Endothelial cell (in vitro differentiated cells): ENCODE measurements around the gene PARP14. TPM values are rescaled to one million over a fixed set of nuclear protein-coding genes. Genes with fewer than 3 reads are reported as not detected.
"Not testable (repeated sequence)": the region's sequence is repeated elsewhere in the genome, so short reads cannot be mapped to it uniquely, and the experiment has no call there.

Experiments
- DNase-seq: peaks from one replicate; pipeline ENCODE4 v3.0.0; 2021; ENCODE audit warnings: low spot score
- H3K27ac Mint-ChIP-seq: one replicate; pipeline ENCODE4 v1.8.0; 2021; ENCODE audit warnings: mixed read lengths, inconsistent platforms; ENCODE audit not compliant: unreplicated experiment
- H3K27me3 Mint-ChIP-seq: one replicate; pipeline ENCODE4 v1.8.0; 2021; ENCODE audit warnings: mild to moderate bottlenecking, moderate library complexity, mixed read lengths, inconsistent platforms; ENCODE audit not compliant: unreplicated experiment
- H3K36me3 Mint-ChIP-seq: one replicate; pipeline ENCODE4 v1.8.0; 2021; ENCODE audit warnings: mild to moderate bottlenecking, low read depth, mixed read lengths, inconsistent platforms; ENCODE audit not compliant: unreplicated experiment
- H3K4me1 Mint-ChIP-seq: one replicate; pipeline ENCODE4 v1.8.0; 2021; ENCODE audit warnings: mild to moderate bottlenecking, mixed read lengths, inconsistent platforms; ENCODE audit not compliant: unreplicated experiment
- H3K4me3 Mint-ChIP-seq: one replicate; pipeline ENCODE4 v1.8.0; 2021; ENCODE audit warnings: mild to moderate bottlenecking, mixed read lengths, inconsistent platforms; ENCODE audit not compliant: unreplicated experiment
- H3K9me3 Mint-ChIP-seq: one replicate; pipeline ENCODE4 v1.8.0; 2021; ENCODE audit warnings: mixed read lengths, inconsistent platforms; ENCODE audit not compliant: unreplicated experiment
- CTCF ChIP-seq: fragments of 200-600 bp; sonication (generic); IDR thresholded peaks from one replicate; pipeline ENCODE4 v1.5.0; 2021; ENCODE audit warnings: antibody characterized with exemption; ENCODE audit not compliant: unreplicated experiment
- total RNA-seq: library from RNA; stranded (reverse); fragmentation: NEBNext Ultra II Directional; extraction: Animal tissue kit (Norgen Biotek cat#: 25700); gene quantifications from one replicate; pipeline ENCODE4 v1.2.1, GENCODE V29; 2021; ENCODE audit not compliant: unreplicated experiment

The PARP14 gene
- total RNA-seq, 1 donor from 2014 or later = 41.9 TPM

GRCh38 chr3:122679085-122679881 is 1.4 kb upstream of the PARP14 start:
- peaks cover 5% of the 10 kb centered on the region for H3K36me3 Mint-ChIP-seq
- H3K4me3 Mint-ChIP-seq = peak overlapping the region; percentile 91
- peaks cover 39% of the 10 kb centered on the region for H3K4me1 Mint-ChIP-seq
- DNase-seq = peak; percentile 78
- H3K27ac Mint-ChIP-seq = peak overlapping the region; percentile 81
- H3K27me3 Mint-ChIP-seq = peaks cover 15% of the 10 kb centered on the region
- no peaks in the 10 kb centered on the region for H3K9me3 Mint-ChIP-seq
- TF ChIP-seq CTCF = peak; percentile 71

GRCh38 chr3:122679882-122680474 is 661 bp upstream of the PARP14 start:
- Mint-ChIP-seq H3K4me1 (peaks cover 38% of the 10 kb centered on the region), H3K27ac (peak overlapping the region; percentile 81), H3K4me3 (peak overlapping the region; percentile 91), H3K36me3 (peaks cover 5% of the 10 kb centered on the region), H3K9me3 (no peaks in the 10 kb centered on the region), H3K27me3 (peaks cover 15% of the 10 kb centered on the region)
- no peak for DNase-seq
- no peak for TF ChIP-seq CTCF

- TF ChIP-seq CTCF = no peak
- peaks cover 15% of the 10 kb centered on the region for H3K27me3 Mint-ChIP-seq
- peak overlapping the region; percentile 94 for H3K4me3 Mint-ChIP-seq
- peak overlapping the region; percentile 92 for H3K27ac Mint-ChIP-seq
- no peak for DNase-seq
- H3K36me3 Mint-ChIP-seq = peaks cover 9% of the 10 kb centered on the region
- peaks cover 38% of the 10 kb centered on the region for H3K4me1 Mint-ChIP-seq
- no peaks in the 10 kb centered on the region for H3K9me3 Mint-ChIP-seq
These were observed 790 bp downstream of the PARP14 start for GRCh38 chr3:122681284-122681973.

GRCh38 chr3:122681974-122682409 is 1.4 kb downstream of the PARP14 start:
- peaks cover 9% of the 10 kb centered on the region for H3K36me3 Mint-ChIP-seq
- H3K27me3 Mint-ChIP-seq = peaks cover 15% of the 10 kb centered on the region
- H3K27ac Mint-ChIP-seq = peak overlapping the region; percentile 14
- no peak for DNase-seq
- TF ChIP-seq CTCF = no peak
- no peaks in the 10 kb centered on the region for H3K9me3 Mint-ChIP-seq
- H3K4me1 Mint-ChIP-seq = peaks cover 38% of the 10 kb centered on the region
- peak overlapping the region; percentile 94 for H3K4me3 Mint-ChIP-seq

GRCh38 chr3:122682778-122683411 is 2.3 kb downstream of the PARP14 start:
- Mint-ChIP-seq H3K27me3 (peaks cover 15% of the 10 kb centered on the region), H3K4me1 (peaks cover 38% of the 10 kb centered on the region), H3K27ac (peak overlapping the region; percentile 46)
- H3K9me3 Mint-ChIP-seq, DNase-seq, H3K4me3 Mint-ChIP-seq, H3K36me3 Mint-ChIP-seq: not testable (repeated sequence)
